CD14-positive monocyte (primary cell): ENCODE measurements around the gene RRM1. TPM values are rescaled to one million over a fixed set of nuclear protein-coding genes. Genes with fewer than 3 reads are reported as not detected.

Experiments
- DNase-seq, 3 donors: peaks; one replicate each; pipeline ENCODE4 v3.0.0-alpha.2; 2011 to 2022
- H2AFZ ChIP-seq: 2 replicates; pipeline ENCODE4 v1.6.0; 2012; ENCODE audit warnings: mild to moderate bottlenecking, low read depth, low read length, inconsistent platforms; ENCODE audit not compliant: insufficient read depth, poor library complexity, severe bottlenecking
- H3K27ac ChIP-seq, 2 donors: 1 replicate in 1 of 2; 2 replicates in 1 of 2; pipeline ENCODE4 v1.5.1; 2012 to 2013; ENCODE audit warnings: low read length in 2 of 2, control low read depth in 1 of 2, inconsistent platforms in 1 of 2, low read depth in 1 of 2, mild to moderate bottlenecking in 1 of 2
- H3K27me3 ChIP-seq, 2 donors: one replicate each; pipeline versions ENCODE4 v1.6.0 to v1.6.1; 2011 to 2013; ENCODE audit warnings: low read length in 2 of 2; ENCODE audit not compliant: control insufficient read depth in 2 of 2, insufficient read depth in 2 of 2
- H3K36me3 ChIP-seq, 2 donors: replicated peaks in 1 of 2; 1 replicate in 1 of 2; 2 replicates in 1 of 2; pipeline versions ENCODE4 v1.5.1 to v1.6.1; 2012 to 2013; ENCODE audit warnings: low read length in 2 of 2, control low read depth in 1 of 2, inconsistent platforms in 1 of 2, mild to moderate bottlenecking in 1 of 2; ENCODE audit not compliant: insufficient read depth in 2 of 2, control insufficient read depth in 1 of 2
- H3K4me1 ChIP-seq, 2 donors: 1 replicate in 1 of 2; 2 replicates in 1 of 2; pipeline versions ENCODE4 v1.5.1 to v1.6.1; 2012 to 2013; ENCODE audit warnings: low read length in 2 of 2, control low read depth in 1 of 2, inconsistent platforms in 1 of 2, mild to moderate bottlenecking in 1 of 2, moderate library complexity in 1 of 2; ENCODE audit not compliant: insufficient read depth in 2 of 2, control insufficient read depth in 1 of 2
- H3K4me2 ChIP-seq: replicated peaks from 2 replicates; pipeline ENCODE3; 2012; ENCODE audit warnings: low read length, moderate library complexity, mild to moderate bottlenecking; ENCODE audit not compliant: poor library complexity, severe bottlenecking; ENCODE audit errors: extremely low read depth
- H3K4me3 ChIP-seq, 3 experiments: fragments of 200-600 bp in 1 of 3; sonication (generic) in 1 of 3; replicated peaks in 1 of 3; 1 replicate in 2 of 3; 2 replicates in 1 of 3; pipeline ENCODE4 v1.5.1; 2011 to 2013; ENCODE audit warnings: low read length in 3 of 3, mild to moderate bottlenecking in 3 of 3, control low read depth in 2 of 3, low read depth in 2 of 3, inconsistent platforms in 1 of 3, moderate library complexity in 1 of 3
- H3K79me2 ChIP-seq: 2 replicates; pipeline ENCODE4 v1.6.0; 2012; ENCODE audit warnings: mild to moderate bottlenecking, control low read depth, inconsistent platforms, low read length, moderate library complexity; ENCODE audit not compliant: insufficient read depth
- H3K9ac ChIP-seq: 2 replicates; pipeline ENCODE4 v1.6.0; 2017; ENCODE audit warnings: low read length, mild to moderate bottlenecking; ENCODE audit not compliant: insufficient read depth, poor library complexity, severe bottlenecking
- H3K9me3 ChIP-seq, 2 donors: replicated peaks in 1 of 2; 1 replicate in 1 of 2; 2 replicates in 1 of 2; pipeline versions ENCODE4 v1.5.1 to v1.6.1; 2012 to 2013; ENCODE audit warnings: low read length in 2 of 2, control low read depth in 1 of 2; ENCODE audit not compliant: control insufficient read depth in 1 of 2, insufficient read depth in 1 of 2
- H4K20me1 ChIP-seq: 2 replicates; pipeline ENCODE4 v1.6.0; 2012; ENCODE audit warnings: mild to moderate bottlenecking, low read length, control low read depth, moderate library complexity; ENCODE audit not compliant: insufficient read depth
- H3K27ac Mint-ChIP-seq, 7 donors: one replicate each; pipeline ENCODE4 v1.8.0; 2020; ENCODE audit warnings: mild to moderate bottlenecking in 7 of 7, mixed read lengths in 7 of 7, moderate library complexity in 6 of 7, inconsistent platforms in 2 of 7
- H3K27me3 Mint-ChIP-seq, 3 donors: one replicate each; pipeline ENCODE4 v1.8.0; 2021 to 2022; ENCODE audit warnings: low read depth in 3 of 3, mild to moderate bottlenecking in 3 of 3, mixed read lengths in 3 of 3, moderate library complexity in 3 of 3, inconsistent platforms in 1 of 3
- H3K36me3 Mint-ChIP-seq, 2 donors: one replicate each; pipeline ENCODE4 v1.8.0; 2020; ENCODE audit warnings: mixed read lengths in 2 of 2, inconsistent platforms in 1 of 2, mild to moderate bottlenecking in 1 of 2
- H3K4me1 Mint-ChIP-seq: one replicate; pipeline ENCODE4 v1.8.0; 2020; ENCODE audit warnings: mild to moderate bottlenecking, mixed read lengths
- H3K4me3 Mint-ChIP-seq, 2 donors: one replicate each; pipeline ENCODE4 v1.8.0; 2020; ENCODE audit warnings: mild to moderate bottlenecking in 2 of 2, mixed read lengths in 2 of 2, moderate library complexity in 1 of 2
- H3K9me3 Mint-ChIP-seq, 7 donors: one replicate each; pipeline ENCODE4 v1.8.0; 2020 to 2022; ENCODE audit warnings: mixed read lengths in 7 of 7, mild to moderate bottlenecking in 6 of 7, moderate library complexity in 6 of 7, inconsistent platforms in 2 of 7
- WGBS: methylation state at CpG from one replicate; pipeline ENCODE4 v1.1.5; 2013; ENCODE audit warnings: missing lambda C conversion rate; ENCODE audit not compliant: insufficient coverage; 5-methylcytosine and 5-hydroxymethylcytosine counted together
- intact Hi-C, 2 donors: fragments of 100-400 bp; cut with micrococcal nuclease; formaldehyde crosslinking; loops; one replicate each; pipeline versions ENCODE4 v1.15.0 to v1.15.1; 2023
- polyA plus RNA-seq, 3 donors: library from polyadenylated mRNA; depleted of rRNA in 1 of 3; unstranded in 2 of 3; stranded (reverse) in 1 of 3; fragments of 300-500 nt in 2 of 3; fragments of >200 nt in 1 of 3; fragmentation: Illumina TruSeq in 2 of 3; gene quantifications; 1 replicate in 2 of 3; 2 replicates in 1 of 3; pipeline ENCODE4 v1.2.3, GENCODE V29; 2012 to 2021
- TF ChIP-seq, protein P1 (sequence below): fragments of 200-600 bp; IDR thresholded peaks from one replicate; pipeline ENCODE4 v1.8.0; 2022; ENCODE audit warnings: antibody characterized with exemption, mild to moderate bottlenecking

The RRM1 gene
- polyA plus RNA-seq, 3 donors, result 5.4 to 16.1 (median 11.5) TPM

- Histone ChIP-seq H3K27ac (no peak overlapping the region), H3K36me3 (peaks cover 37 to 79% of the 10 kb centered on the region in 2 donors), H4K20me1 (peaks cover 26% of the 10 kb centered on the region), H2AFZ (no peak overlapping the region), H3K9ac (no peak overlapping the region), H3K79me2 (peaks cover 6% of the 10 kb centered on the region), H3K4me3 (no peak overlapping the region), H3K4me2 (no peak overlapping the region), H3K4me1 (peaks cover 24 to 25% of the 10 kb centered on the region in 2 donors), H3K27me3 (no peaks in the 10 kb centered on the region), H3K9me3 (no peaks in the 10 kb centered on the region)
- H3K4me1 Mint-ChIP-seq, result peaks cover 38% of the 10 kb centered on the region
- H3K4me3 Mint-ChIP-seq, result no peak overlapping the region
- no peaks in the 10 kb centered on the region for H3K9me3 Mint-ChIP-seq
- H3K27me3 Mint-ChIP-seq, result no peaks in the 10 kb centered on the region
- TF ChIP-seq, protein P1, sequence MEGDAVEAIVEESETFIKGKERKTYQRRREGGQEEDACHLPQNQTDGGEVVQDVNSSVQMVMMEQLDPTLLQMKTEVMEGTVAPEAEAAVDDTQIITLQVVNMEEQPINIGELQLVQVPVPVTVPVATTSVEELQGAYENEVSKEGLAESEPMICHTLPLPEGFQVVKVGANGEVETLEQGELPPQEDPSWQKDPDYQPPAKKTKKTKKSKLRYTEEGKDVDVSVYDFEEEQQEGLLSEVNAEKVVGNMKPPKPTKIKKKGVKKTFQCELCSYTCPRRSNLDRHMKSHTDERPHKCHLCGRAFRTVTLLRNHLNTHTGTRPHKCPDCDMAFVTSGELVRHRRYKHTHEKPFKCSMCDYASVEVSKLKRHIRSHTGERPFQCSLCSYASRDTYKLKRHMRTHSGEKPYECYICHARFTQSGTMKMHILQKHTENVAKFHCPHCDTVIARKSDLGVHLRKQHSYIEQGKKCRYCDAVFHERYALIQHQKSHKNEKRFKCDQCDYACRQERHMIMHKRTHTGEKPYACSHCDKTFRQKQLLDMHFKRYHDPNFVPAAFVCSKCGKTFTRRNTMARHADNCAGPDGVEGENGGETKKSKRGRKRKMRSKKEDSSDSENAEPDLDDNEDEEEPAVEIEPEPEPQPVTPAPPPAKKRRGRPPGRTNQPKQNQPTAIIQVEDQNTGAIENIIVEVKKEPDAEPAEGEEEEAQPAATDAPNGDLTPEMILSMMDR, result no peak
- WGBS, result no CpG with 5 or more reads among the region's 1 CpG
- intact Hi-C loops, result loop anchor here in 1 of 2 donors (10.0 kb wide), 1 partner anchor 140 kb away; no protein-coding TSS in a partner anchor
- DNase-seq, result no peak
- peaks cover 52 to 62% of the 10 kb centered on the region in 2 donors for H3K36me3 Mint-ChIP-seq
- H3K27ac Mint-ChIP-seq, result peak overlapping the region in 2 of 7 donors; percentile 7 to 37
Measured at GRCh38 chr11:4065086-4065485, 29.5 kb upstream of the RRM1 start.

- DNase-seq, result no peak
- peak overlapping the region in 4 of 7 donors; percentile 7 to 82 (median 60) for H3K27ac Mint-ChIP-seq
- Histone ChIP-seq H3K9ac (no peak overlapping the region), H3K4me3 (no peak overlapping the region), H3K36me3 (peaks cover 37 to 79% of the 10 kb centered on the region in 2 donors), H3K4me1 (peaks cover 24 to 25% of the 10 kb centered on the region in 2 donors), H3K27me3 (no peaks in the 10 kb centered on the region), H3K79me2 (peaks cover 6% of the 10 kb centered on the region), H3K27ac (no peak overlapping the region), H4K20me1 (peaks cover 26% of the 10 kb centered on the region), H3K9me3 (no peaks in the 10 kb centered on the region), H2AFZ (no peak overlapping the region), H3K4me2 (no peak overlapping the region)
- TF ChIP-seq, protein P1, result no peak
- H3K27me3 Mint-ChIP-seq, result no peaks in the 10 kb centered on the region
- H3K4me1 Mint-ChIP-seq, result peaks cover 38% of the 10 kb centered on the region
- no peak overlapping the region for H3K4me3 Mint-ChIP-seq
- WGBS, result no CpG with 5 or more reads among the region's 2 CpGs
- intact Hi-C loops, result loop anchor here in 1 of 2 donors (10.0 kb wide), 1 partner anchor 141 kb away; no protein-coding TSS in a partner anchor
- no peaks in the 10 kb centered on the region for H3K9me3 Mint-ChIP-seq
- H3K36me3 Mint-ChIP-seq, result peaks cover 52 to 64% of the 10 kb centered on the region in 2 donors
Measured at GRCh38 chr11:4065601-4066377, 28.8 kb upstream of the RRM1 start.
